HepG2 (cell line): Measurements from ENCODE around the gene POLE. TPM values are rescaled to one million over a fixed set of nuclear protein-coding genes. Genes with fewer than 3 reads are reported as not detected.

Source experiments
- ZBTB10 ChIP-seq: sonication (generic); formaldehyde crosslinking; IDR thresholded peaks from 2 replicates; pipeline ENCODE4 v1.4.0; 2020; ENCODE audit warnings: missing genetic modification reagents, borderline replicate concordance
- ZNF160 ChIP-seq: sonication (generic); formaldehyde crosslinking; IDR thresholded peaks from 2 replicates; pipeline ENCODE4 v1.8.0; 2022; ENCODE audit warnings: mild to moderate bottlenecking, inconsistent platforms, missing genetic modification reagents
- ZNF761 ChIP-seq: sonication (generic); formaldehyde crosslinking; conservative IDR thresholded peaks from 2 replicates; pipeline ENCODE4 v1.4.0; 2020; ENCODE audit warnings: mild to moderate bottlenecking, missing genetic modification reagents
- ZNF781 ChIP-seq: sonication (generic); formaldehyde crosslinking; IDR thresholded peaks from 2 replicates; pipeline ENCODE4 v1.5.1; 2020; ENCODE audit warnings: borderline replicate concordance, mild to moderate bottlenecking, missing genetic modification reagents; ENCODE audit errors: not compliant biosample characterization
- polyA plus RNA-seq, 8 experiments: library from polyadenylated mRNA; depleted of rRNA in 3 of 8; stranded (reverse) in 7 of 8; unstranded in 1 of 8; fragments of >200 nt; fragmentation: Illumina TruSeq in 4 of 8; extraction: Trizol in 4 of 8; gene quantifications; 2 replicates each; pipeline versions ENCODE4 v1.2.1 to v1.2.3, GENCODE V29; 2011 to 2016; ENCODE audit warnings: low read depth in 4 of 8, missing spikeins in 1 of 8, mixed read lengths in 1 of 8; ENCODE audit not compliant: insufficient read depth in 1 of 8
- total RNA-seq, 5 experiments: library from RNA; depleted of rRNA; stranded (reverse); fragments of >200 nt; fragmentation: Illumina TruSeq; extraction: Trizol; gene quantifications; 2 replicates each; pipeline ENCODE4 v1.2.3, GENCODE V29; 2016; ENCODE audit warnings: low read depth in 1 of 5
- TF ChIP-seq, protein P1 (sequence below): sonication (generic); formaldehyde crosslinking; IDR thresholded peaks from 2 replicates; pipeline ENCODE4 v1.9.0; 2021; ENCODE audit warnings: mild to moderate bottlenecking, missing genetic modification reagents

The POLE gene
- total and polyA plus RNA-seq, 2 of the 13 experiments (the other 11 are each of a cell fraction or from before 2014, with no cell fraction given): 25.3 to 52.2 TPM

DNA sequence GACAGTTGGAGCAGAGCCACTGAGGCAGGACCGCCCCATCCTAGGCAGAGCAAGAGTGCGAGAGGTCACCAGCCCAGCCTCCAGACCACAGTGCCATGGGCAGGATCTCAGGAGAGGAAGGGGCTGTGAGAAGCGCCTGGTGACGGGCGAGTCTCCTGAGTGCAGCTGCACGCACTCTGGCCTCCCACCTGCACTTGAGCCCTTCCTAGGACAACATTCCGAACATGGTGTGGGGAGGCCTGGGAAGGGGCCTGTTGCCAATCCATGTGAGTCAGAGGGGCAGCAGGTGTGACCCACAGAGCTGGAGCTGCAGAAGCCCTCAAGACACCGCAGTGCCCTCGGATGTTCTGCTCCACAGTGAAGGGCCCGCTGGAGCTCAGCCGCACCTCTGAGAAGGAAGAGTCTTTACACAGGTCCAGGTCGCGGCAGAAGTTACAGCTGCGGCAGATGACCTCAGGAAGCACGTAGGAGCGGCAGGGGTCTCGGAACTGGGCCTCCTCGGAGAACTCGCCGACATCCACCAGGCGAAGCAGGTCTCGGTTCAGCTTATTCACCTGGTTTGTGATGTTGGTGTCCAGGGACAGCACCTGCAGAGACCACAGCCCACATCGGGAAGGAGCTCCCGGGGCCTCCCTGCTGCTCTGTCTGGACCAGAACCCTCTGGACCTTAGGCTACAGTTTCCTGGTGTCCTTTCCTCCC lies 61.3 kb downstream of the POLE start (continued):
- no peak for TF ChIP-seq ZBTB10
- TF ChIP-seq ZNF160 (CRISPR knock-in tag): no peak
- TF ChIP-seq ZNF761 (CRISPR knock-in tag): no peak
- TF ChIP-seq, protein P1, sequence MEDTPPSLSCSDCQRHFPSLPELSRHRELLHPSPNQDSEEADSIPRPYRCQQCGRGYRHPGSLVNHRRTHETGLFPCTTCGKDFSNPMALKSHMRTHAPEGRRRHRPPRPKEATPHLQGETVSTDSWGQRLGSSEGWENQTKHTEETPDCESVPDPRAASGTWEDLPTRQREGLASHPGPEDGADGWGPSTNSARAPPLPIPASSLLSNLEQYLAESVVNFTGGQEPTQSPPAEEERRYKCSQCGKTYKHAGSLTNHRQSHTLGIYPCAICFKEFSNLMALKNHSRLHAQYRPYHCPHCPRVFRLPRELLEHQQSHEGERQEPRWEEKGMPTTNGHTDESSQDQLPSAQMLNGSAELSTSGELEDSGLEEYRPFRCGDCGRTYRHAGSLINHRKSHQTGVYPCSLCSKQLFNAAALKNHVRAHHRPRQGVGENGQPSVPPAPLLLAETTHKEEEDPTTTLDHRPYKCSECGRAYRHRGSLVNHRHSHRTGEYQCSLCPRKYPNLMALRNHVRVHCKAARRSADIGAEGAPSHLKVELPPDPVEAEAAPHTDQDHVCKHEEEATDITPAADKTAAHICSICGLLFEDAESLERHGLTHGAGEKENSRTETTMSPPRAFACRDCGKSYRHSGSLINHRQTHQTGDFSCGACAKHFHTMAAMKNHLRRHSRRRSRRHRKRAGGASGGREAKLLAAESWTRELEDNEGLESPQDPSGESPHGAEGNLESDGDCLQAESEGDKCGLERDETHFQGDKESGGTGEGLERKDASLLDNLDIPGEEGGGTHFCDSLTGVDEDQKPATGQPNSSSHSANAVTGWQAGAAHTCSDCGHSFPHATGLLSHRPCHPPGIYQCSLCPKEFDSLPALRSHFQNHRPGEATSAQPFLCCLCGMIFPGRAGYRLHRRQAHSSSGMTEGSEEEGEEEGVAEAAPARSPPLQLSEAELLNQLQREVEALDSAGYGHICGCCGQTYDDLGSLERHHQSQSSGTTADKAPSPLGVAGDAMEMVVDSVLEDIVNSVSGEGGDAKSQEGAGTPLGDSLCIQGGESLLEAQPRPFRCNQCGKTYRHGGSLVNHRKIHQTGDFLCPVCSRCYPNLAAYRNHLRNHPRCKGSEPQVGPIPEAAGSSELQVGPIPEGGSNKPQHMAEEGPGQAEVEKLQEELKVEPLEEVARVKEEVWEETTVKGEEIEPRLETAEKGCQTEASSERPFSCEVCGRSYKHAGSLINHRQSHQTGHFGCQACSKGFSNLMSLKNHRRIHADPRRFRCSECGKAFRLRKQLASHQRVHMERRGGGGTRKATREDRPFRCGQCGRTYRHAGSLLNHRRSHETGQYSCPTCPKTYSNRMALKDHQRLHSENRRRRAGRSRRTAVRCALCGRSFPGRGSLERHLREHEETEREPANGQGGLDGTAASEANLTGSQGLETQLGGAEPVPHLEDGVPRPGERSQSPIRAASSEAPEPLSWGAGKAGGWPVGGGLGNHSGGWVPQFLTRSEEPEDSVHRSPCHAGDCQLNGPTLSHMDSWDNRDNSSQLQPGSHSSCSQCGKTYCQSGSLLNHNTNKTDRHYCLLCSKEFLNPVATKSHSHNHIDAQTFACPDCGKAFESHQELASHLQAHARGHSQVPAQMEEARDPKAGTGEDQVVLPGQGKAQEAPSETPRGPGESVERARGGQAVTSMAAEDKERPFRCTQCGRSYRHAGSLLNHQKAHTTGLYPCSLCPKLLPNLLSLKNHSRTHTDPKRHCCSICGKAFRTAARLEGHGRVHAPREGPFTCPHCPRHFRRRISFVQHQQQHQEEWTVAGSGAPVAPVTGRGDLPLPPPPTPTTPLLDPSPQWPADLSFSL (CRISPR knock-in tag): no peak
- no peak for TF ChIP-seq ZNF781 (CRISPR knock-in tag)
